Measurements from ENCODE around the gene TMEM179B.
A peak's percentile ranks its signal among the peaks of the same experiment; 100 is the strongest.

Gene TMEM179B

DNA sequence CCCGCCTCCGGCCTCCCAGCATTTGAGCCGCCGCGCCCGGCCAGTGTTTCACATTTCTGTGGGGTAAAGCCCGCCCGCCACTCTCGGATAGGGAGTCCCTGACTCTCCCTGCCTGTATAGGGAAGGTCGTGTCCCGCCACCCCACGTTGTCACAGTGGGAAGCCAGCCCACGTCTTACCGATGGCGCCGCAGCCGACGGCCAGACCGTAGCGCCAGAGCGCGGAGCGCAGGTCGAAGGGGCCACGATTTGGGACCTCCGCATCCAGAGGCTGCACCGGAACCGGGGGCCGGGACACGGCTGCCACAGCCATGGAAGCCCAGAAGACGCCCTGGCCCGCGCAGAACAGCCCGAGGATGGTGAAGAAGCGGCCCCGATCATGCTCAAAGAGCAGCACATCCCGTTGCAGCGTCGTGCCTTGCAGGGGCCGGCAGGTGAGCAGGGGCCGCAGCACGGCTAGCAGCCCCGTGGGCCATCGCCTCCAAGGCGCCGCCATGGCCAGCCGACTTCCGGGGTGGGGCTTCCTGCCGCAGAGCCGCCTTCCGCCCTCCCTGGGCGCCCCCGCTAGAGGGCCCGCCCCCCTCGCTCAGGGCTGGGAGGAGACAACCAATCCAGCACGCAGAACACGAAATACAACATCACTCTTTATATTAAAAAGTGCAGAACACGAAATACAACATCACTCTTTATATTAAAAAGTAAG is 4.4 kb downstream of the TMEM179B start, which contains the start of gene TMEM223:
Gene TMEM223 (minus strand): TSS at position 506 of the 701 bp plus-strand sequence. CDS start 12 bp downstream, at position 494.
- DNase-seq (ENCODE audit: low read depth) = no peak
- peak within 1 kb of the TSS; percentile 87 for H3K4me3 ChIP-seq (ENCODE audit: low read depth, low read length)
- peak; percentile 12 for TF ChIP-seq CTCF (IDR thresholded peaks at IDR 0.05; ENCODE audit: low read depth, low read length, missing control alignments)

DNA sequence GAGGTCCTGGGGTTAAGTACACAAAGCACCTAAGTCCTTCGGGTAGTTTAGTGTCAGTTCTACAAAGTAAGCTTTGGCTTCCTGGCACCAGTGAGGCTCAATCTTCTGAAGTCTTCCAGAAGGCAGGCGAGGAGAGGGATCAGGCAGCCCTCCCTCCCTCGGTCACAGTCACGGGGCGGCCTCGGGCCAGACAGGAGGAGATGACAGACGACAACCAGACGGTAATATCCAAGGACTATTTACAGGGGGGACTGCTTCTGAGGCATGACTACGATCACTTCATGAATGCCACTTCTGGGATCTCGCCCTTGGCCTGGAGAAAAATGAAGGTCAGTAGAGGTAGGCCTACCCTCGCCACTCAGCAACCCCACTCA is 5.0 kb downstream of the TMEM179B start:
- no peak for TF ChIP-seq CTCF (IDR thresholded peaks at IDR 0.05; ENCODE audit: low read depth, low read length, missing control alignments)
- H3K4me3 ChIP-seq (ENCODE audit: low read depth, low read length) = peak overlapping the region; percentile 7; the same call in 1 of the 2 replicates
- DNase-seq (ENCODE audit: low read depth) = no peak

GRCh38 chr11:62794201-62794775 is 7.1 kb downstream of the TMEM179B start:
- DNase-seq (ENCODE audit: low read depth) = no peak
- TF ChIP-seq CTCF (IDR thresholded peaks at IDR 0.05; ENCODE audit: low read depth, low read length, missing control alignments) = no peak

DNA sequence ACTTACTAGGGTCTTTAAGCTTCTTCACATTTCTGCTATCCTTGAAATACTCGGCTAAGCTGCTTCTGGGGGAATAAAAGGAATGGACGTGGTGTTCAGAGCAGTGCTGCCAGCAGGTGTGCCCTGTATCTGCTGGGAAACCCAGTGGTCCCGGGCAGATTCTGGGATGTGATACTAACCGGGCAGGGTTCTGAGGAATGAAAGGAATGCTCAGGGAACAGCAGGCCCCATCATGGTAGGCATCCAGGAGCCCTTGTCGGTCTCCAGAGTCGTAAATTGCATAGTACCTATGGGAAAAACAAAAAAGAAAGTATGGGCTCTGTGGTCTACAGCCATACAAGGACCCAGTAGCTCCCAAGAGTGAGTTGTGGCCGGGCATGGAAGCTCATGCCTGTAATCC is 9.1 kb downstream of the TMEM179B start:
- no peak overlapping the region for H3K4me3 ChIP-seq (ENCODE audit: low read depth, low read length)
- DNase-seq (ENCODE audit: low read depth) = no peak
- no peak for TF ChIP-seq CTCF (IDR thresholded peaks at IDR 0.05; ENCODE audit: low read depth, low read length, missing control alignments)

More at GRCh38 chr11:62794201-62794775, 7.1 kb downstream of the TMEM179B start:
- no peak overlapping the region for H3K4me3 ChIP-seq (ENCODE audit: low read depth, low read length)

GRCh38 chr11:62799486-62799885 is 12.3 kb downstream of the TMEM179B start:
- DNase-seq (ENCODE audit: low read depth) = no peak
- no peak for TF ChIP-seq CTCF (IDR thresholded peaks at IDR 0.05; ENCODE audit: low read depth, low read length, missing control alignments)
- no peak overlapping the region for H3K4me3 ChIP-seq (ENCODE audit: low read depth, low read length)

DNA sequence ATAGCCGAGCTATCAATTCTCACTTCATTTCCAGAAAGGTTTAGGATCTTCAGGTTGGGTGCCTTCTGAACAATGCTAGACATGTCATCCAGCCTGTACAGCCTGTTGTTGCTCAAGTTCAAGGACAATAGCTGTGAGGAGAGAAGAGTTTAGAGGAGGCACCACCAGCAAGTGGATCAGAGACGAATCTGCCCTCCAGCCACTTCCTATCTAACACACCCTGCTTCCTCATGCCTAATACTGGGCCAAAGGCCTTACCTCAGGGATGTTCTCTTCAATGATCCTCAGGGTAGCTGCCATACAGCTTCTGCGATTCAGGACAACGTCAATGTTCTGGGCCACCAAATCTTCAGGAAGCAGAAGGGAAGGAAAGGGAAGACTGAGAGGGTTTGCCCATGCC is 13.9 kb downstream of the TMEM179B start:
- DNase-seq (ENCODE audit: low read depth) = no peak
- no peak overlapping the region for H3K4me3 ChIP-seq (ENCODE audit: low read depth, low read length)
- TF ChIP-seq CTCF (IDR thresholded peaks at IDR 0.05; ENCODE audit: low read depth, low read length, missing control alignments) = no peak
